Caki2 (cell line): ENCODE data around the gene HJURP. TPM values are rescaled to one million over a fixed set of nuclear protein-coding genes. Genes with fewer than 3 reads are reported as not detected.

Source experiments
- DNase-seq: peaks from one replicate; pipeline ENCODE4 v3.0.0-alpha.2; 2015; ENCODE audit warnings: low read depth
- in situ Hi-C: cut with HindIII; loops from 2 replicates; pipeline ENCODE4 v1.10.0; 2016; ENCODE audit warnings: low sequenced_read_pairs, low pct_unique_long_range_greater_than_20kb, mixed read lengths
- total RNA-seq: library from RNA; depleted of rRNA; stranded (reverse); fragments of >200 nt; shearing (Covaris generic); gene quantifications from 2 replicates; pipeline ENCODE4 v1.2.3, GENCODE V29; 2014; ENCODE audit warnings: low replicate concordance

HJURP gene
- total RNA-seq, 1 experiment from 2014 or later = 34.9 TPM

DNA sequence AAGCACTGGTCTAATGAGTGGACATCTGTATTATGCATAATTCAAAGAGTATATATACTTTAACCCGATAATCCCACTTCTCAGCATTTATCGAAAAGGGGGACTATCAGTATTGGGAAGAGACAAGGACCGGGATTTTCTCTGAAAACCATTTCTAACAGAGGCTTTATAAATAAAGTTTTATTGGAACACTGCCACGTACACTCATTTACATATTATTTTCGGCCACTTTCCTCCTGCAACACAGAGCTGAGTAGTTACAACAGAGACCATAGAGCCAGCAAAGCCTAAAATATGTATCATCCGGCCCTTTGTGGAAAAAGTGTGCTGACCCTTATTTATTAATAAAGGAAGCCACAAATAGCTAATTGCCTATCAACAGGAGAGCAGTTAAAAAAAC lies 3.2 kb downstream of the HJURP start:
- in situ Hi-C loops = no loop called here
- DNase-seq = no peak

DNA sequence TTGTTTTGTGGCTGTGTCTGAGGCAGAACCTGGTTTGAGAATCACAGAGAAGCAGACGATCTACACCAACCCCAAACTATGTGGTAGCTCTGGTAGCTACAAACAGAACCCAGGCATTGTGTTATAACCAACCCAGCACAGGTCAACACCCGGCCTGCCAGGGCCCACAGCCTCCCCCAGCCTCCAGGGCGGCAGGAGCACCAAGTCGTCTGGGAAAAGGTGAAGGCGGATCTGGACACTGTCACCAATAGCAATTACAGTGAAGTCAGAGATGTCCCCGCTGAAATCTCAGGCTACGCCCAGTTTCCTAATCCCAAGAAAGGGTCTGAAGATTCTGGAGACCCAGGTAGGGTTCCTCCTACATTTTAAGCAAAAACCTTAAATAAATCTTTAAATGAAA lies 3.6 kb downstream of the HJURP start:
- no peak for DNase-seq
- in situ Hi-C loops = no loop called here

DNA sequence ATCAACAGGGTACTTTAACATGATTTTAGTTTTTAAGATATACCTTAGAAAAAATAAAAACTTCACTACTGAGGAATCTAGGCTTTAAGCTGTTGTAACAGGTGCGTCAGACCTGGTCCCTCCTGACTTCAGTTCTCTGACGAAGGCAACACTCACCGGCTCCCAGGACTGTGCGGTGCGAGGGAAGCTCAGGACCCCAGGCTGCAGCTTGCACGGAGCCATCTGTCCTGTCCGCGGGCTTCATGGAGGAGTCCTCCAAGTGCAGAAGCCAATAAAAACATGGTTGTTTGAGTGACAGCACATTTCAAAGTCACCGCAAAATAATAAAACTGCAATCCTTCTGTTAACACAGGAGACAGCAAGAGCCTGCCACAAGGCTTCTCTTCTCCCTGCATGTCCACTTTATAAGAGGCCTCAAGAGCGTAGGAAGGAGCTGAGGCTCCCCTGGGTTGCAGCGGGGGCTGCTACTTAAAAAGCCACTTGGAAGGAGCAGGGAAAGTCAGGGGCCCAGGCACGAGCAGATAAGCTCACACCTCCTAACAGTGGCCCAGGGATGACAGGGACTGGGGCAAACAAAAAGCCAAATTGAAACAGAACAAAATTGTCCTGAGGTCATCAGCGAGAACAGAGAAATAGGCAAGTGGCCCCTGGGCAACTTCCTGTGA lies 4.6 kb downstream of the HJURP start:
- in situ Hi-C loops = no loop called here
- DNase-seq = no peak

DNA sequence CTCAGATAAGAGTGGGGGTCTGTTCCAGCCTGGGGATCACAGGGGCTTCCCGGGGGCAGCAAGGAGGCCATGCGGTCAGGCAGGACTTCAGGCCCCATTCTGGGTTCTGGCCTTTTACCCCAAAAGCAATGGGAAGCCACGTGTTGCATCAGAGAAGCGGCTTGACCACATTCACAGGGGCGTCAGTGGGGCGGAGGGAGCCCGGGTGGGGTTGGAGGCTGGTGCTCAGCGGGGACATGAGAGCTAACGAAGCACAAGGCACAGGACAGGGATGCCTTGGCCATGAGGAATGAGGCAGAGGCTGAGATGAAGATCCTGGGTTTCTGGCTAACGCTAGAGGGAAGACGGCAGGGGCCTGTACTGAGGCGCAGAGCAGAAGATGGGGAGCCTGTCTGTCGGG lies 6.1 kb downstream of the HJURP start:
- no peak for DNase-seq
- in situ Hi-C loops = no loop called here

DNA sequence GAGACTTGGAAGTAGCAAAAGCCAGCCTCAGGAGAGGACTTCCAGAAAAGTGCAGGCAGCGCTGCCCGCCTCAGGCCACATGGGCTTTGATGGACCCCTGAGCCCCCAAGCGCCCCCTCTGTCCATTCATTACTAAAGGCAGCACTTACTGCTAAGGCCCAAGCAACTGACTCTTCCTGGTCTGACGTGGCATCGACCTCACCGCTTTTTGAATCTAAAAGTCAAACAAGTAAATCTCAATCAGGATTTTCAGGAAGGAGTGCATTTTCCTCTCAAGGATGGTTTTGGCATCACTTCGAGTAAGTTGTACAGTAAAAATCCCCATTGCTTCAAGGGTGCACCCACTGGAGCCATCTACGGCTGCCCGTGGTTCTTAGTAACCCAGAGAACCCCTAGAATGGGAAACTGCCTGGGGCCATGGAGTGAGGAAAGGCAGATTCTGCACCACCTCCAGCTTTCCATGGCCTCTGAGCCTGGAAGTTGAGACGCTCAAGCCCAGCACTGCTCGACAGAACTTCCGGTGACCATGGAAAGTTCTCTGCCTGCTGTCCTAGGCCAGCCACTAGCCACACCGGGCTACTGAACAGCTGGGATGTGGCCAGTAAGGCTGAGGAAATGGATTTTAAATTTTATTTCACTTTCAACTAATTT lies 7.0 kb downstream of the HJURP start:
- in situ Hi-C loops = no loop called here
- no peak for DNase-seq

DNA sequence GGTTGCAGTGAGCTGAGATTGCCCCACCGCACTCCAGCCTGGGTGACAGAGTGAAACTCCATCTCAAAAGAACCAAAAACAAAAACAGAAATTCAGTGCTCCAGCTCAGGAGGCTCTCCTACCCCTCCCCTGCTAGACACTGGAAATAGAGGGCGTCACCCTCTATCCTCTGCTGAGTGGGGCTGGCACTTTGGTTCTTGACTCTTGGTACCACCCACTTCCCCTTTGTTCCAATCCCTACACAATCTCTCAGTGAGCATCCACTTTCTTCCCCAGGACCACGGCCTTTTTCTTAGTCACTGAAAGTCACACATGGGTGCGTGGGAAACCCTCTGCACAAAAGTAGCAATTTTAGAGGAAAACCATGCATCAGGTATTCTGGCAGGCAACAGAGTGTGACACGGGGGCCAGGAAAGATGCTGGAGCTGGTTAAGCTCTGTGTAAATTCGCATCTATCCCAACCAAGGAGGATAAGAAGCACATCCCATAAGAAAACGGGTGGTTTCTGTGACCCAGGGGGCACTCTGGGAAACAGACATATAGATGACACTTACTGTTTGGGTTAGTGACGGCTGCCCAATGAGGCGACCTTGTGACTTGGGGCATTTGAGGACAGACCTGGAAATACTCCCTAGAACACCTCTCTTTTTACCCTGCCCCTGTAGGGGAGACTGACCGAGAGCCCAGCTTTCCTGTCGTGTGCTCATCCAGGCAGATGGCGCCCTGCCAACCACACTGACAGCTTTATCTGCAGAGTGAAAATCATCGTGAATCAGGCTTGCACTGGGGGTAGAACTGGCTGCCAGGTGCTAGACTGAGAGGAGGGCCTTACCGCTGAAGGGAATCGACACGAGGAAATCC lies 7.7 kb downstream of the HJURP start:
- in situ Hi-C loops = no loop called here
- DNase-seq = no peak

DNA sequence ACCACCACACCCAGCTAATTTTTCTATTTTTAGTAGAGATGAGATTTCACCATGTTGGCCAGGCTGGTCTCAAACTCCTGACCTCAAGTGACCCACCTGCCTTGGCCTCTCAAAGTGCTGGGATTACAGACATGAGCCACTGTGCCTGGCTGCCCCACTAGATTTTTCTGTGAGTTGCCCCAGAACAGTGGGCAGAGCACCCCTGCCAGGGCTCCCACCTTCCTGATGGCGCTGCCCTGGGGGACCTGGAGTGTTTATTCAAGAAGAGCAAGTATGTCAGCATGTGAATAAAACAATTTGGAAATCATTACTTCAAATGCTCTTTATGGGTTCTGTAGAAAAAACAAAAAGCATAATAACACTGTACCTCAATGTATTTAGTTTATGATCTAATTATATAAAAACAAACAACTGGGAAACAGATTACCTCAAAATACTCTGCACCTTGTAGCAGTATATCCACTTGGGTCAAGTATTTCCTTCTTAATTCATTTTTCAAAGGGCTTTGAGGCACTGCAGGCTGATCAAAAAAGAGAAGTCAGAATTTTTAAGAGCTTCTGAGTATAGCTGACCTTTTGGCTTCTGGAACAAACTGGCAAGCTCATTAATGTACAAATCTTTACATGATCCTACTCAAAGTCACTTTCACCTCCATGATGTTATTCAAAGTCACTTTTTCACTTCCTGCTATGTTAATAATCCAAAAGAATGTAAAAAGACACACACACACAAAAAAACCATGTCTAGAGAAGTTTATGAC lies 8.9 kb downstream of the HJURP start:
- no peak for DNase-seq
- in situ Hi-C loops = no loop called here

DNA sequence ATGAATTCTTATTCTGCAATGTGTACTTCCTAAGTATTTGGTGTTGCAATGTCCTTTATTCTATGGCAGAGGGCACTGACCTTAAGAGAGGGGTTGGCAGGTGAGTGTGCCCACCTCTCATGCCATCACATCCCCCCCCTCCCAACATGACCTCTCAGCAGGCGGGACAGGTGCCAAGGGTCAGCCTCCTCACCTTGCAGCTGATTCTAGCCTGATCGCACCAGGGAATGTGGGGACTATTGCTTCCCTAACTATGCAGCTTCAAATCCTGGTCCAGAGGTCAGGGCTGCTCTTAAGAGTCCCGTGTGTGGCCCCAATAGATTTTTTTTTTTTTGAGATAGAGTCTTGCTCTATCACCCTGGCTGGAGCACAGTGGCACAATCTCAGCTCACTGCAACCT lies 9.5 kb downstream of the HJURP start:
- in situ Hi-C loops = no loop called here
- no peak for DNase-seq

DNA sequence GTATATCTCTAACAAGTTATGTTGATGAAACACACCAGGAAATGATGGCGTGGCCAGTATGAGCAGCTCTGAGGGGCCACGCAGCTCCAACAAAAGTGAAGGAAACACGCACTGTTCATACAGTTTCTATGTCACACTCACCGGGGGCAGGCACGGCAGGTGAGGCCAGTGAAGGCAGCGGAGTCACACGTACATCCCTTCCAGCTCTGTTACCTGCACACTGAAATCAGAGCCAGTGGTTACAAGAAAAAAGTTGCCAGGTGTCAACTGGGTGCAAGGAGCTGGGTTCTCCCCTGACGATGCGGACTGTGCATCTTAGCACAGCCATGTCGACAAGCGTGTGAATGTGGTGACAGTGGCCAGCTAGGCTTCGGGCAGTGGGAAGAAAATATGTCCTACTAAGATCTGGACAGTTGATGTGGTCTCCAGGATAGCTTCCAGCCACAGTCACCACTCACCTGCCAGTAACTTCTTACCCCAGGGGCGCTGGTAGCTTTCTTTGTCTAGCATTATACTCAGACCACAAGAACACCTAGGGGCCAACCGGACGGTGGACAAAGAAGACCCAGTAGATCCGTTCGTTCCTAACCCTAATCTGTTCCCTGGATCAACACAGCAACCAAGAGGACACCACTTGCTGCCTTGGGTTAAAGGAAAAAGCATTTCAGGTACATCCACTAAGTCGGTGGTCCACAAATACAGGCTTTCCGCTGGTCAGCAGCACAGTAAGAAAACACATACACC lies 10.1 kb downstream of the HJURP start:
- in situ Hi-C loops = no loop called here

DNA sequence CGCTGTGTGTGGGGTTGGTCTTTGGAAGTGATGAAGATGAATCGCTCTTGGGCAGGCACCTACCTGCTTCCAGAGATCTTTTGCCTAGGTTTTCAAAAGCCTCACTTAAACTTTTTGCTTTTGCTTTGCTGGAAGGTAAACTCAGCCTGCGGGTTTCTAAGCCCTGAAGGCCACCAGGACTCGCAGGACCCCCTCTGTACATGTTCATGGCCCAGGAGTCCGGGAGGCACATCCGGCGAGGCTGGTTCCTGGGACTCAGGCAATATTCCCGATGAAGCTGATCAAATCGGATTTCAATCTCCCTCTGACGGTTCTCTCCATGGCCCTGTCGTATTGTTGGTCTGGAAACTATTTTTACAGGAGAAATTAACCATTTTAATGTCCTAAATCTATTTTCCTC lies 13.2 kb downstream of the HJURP start:
- in situ Hi-C loops = no loop called here
- DNase-seq = no peak

More for the DNA sequence above, 10.1 kb downstream of the HJURP start:
- no peak for DNase-seq

DNA sequence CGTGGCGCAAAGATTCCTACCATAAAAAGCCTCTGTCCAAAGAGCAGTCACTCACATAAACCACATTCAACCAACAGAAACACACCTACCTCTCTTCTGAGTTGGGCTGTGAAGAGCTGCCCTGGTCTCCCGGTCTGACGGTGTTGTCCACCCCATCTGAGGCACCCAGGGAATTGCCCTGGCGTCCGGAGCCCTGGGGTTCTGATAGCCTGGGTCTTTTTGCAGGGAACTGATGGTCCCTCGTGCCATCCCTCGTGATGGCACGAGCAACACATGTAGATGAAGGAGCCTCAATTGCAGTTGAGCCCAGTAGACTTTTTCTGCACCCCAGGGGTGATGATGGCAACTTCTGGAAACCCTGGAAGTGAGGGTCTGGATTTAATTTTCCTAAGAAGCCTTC lies 13.8 kb downstream of the HJURP start:
- in situ Hi-C loops = no loop called here

DNA sequence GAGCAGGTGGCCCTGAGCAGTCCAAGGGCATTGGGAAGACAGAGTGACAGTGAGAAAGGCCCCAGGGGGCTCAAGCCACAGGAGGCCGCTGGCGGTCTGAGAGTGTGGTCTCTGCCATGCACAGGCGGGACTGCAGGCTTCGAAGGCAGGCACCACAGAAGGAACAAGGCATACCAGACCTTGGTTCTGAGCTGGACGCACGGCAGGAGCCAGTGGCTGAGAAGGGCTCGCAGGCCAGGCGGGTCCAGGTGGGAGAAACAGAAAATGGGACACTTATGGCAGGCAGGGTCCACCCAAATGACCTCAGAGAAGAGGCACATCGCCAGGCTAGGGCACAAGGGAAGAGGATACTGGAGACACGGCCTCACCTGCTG lies 14.9 kb downstream of the HJURP start:
- in situ Hi-C loops = no loop called here
- DNase-seq = no peak

More for the DNA sequence above, 13.8 kb downstream of the HJURP start:
- DNase-seq = no peak

DNA sequence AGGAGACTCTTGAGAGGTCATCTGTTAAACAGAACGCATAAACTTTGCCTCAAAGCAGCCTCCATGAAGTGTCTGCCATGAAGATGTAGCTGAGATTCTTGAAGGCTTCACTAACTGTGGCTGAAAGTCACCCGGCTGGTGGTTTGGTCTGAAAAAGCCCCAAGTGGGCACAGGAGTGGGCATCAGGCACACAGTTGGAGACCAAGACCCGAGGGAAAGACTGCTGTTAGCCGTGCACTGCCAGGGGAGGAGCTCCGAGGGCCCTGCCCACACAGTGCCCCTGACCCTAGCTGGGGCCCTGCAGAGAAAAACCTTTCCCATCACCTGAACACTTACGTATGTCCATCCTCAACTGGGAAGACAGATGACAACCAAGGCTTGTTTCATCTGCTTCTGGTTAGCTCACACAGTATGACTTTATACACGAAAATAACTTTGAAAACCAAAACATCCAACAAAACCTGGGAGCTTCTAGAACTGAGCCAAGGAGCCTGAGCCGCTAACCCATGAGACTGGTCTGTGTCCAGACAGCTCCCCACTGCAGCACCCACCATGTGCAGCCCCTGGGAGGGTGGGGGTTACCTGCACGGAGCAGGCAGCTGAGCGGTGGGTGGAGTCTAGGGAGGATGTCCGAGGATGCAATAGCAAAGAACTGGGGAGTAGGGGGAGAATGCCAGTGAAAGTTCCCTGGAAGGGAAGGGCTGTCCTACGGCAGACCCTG lies 15.4 kb downstream of the HJURP start:
- DNase-seq = no peak
- in situ Hi-C loops = no loop called here

DNA sequence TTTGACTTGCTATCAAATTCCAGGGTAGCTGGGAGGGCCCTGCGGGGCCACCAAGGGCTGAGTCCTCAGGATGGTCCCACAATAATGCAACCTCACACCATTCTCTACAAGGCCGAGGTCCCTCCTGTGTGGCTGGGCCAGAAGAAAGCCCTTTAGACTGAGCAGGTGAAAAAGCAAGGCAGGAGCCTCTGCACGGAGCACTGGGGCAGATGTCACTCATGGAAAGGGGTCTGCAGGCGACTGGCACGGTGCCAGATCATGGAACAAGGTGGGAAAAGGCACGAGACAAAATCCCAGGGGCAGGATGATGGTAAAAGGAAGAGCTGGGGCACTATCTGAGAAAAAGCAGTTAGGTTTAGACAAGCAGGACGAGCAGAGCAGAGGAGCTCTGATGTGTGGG lies 16.1 kb downstream of the HJURP start:
- in situ Hi-C loops = no loop called here
- no peak for DNase-seq

DNA sequence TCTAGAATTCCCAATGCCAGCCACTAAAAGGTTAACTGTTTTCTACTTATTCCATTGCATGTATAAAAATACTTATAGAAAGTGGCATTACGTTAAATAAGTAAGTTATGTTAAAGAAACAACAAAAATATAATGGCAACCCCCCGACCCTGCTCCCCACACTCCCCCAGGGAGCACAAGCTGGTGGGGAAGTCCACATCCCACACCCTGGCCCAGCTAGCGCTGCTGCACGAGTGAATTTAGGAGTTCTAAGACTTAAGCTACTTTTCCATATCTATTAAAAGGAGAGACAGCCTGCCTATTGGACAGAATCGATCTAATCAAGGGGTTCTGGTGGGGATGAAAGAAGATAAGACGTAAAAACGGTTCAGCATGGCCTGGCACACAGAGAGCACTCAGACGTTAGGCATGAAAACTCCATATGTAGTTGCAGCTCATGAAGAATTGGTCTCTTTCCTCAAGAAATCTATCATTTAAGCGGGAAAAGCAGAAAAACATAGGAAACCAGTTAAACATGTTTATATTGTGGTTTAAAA lies 16.6 kb downstream of the HJURP start:
- in situ Hi-C loops = no loop called here
- DNase-seq = no peak

DNA sequence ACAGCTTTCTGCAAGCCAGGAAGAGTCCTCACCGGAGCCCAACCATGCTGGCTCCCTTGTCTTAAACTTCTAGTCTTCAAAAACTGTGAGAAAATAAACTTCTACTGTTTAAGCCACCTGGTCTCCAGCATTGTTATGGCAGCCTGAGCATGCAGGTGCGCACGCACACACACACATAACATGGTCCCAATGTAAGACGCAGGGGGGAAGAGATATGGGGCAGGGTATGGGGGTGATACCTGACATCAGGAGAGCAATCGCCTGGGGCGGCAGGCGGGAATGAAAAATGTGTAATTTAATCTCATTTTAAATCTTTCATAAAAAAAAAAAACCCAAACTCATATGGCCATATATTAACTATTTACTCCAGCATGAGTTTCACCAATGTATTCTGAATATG lies 18.0 kb downstream of the HJURP start:
- in situ Hi-C loops = no loop called here
- DNase-seq = no peak
